Naive B cell (primary cell): ENCODE results near the gene ACOT12. TPM values are rescaled to one million over a fixed set of nuclear protein-coding genes. Genes with fewer than 3 reads are reported as not detected.

Experiments
- ATAC-seq, 2 donors: fragments of 150-1000 bp; cut with Tn5 transposase; 2 replicates each; pipeline ENCODE4 v1.10.0; 2021; ENCODE audit warnings: low read depth in 2 of 2, mild to moderate bottlenecking in 2 of 2, moderate library complexity in 2 of 2
- DNase-seq: peaks from one replicate; pipeline ENCODE4 v3.0.0; 2022
- H3K27ac Mint-ChIP-seq, 6 donors: one replicate each; pipeline ENCODE4 v1.8.0; 2020 to 2022; ENCODE audit warnings: mild to moderate bottlenecking in 6 of 6, mixed read lengths in 6 of 6, moderate library complexity in 5 of 6, inconsistent platforms in 2 of 6
- H3K27me3 Mint-ChIP-seq, 3 donors: one replicate each; pipeline ENCODE4 v1.8.0; 2021 to 2022; ENCODE audit warnings: mixed read lengths in 3 of 3, mild to moderate bottlenecking in 1 of 3
- H3K36me3 Mint-ChIP-seq, 2 donors: one replicate each; pipeline ENCODE4 v1.8.0; 2020 to 2022; ENCODE audit warnings: mixed read lengths in 2 of 2, inconsistent platforms in 1 of 2, mild to moderate bottlenecking in 1 of 2
- H3K4me1 Mint-ChIP-seq, 3 donors: one replicate each; pipeline ENCODE4 v1.8.0; 2020 to 2022; ENCODE audit warnings: mixed read lengths in 3 of 3, inconsistent platforms in 1 of 3, mild to moderate bottlenecking in 1 of 3, moderate library complexity in 1 of 3
- H3K4me3 Mint-ChIP-seq, 8 donors: one replicate each; pipeline ENCODE4 v1.8.0; 2020 to 2022; ENCODE audit warnings: mild to moderate bottlenecking in 8 of 8, mixed read lengths in 8 of 8, moderate library complexity in 8 of 8, inconsistent platforms in 2 of 8
- H3K9me3 Mint-ChIP-seq, 7 donors: one replicate each; pipeline ENCODE4 v1.8.0; 2020 to 2022; ENCODE audit warnings: mixed read lengths in 7 of 7, mild to moderate bottlenecking in 5 of 7, inconsistent platforms in 2 of 7, moderate library complexity in 1 of 7
- polyA plus RNA-seq, 6 donors: library from polyadenylated mRNA; unstranded; fragments of 300-500 nt; fragmentation: Illumina TruSeq; gene quantifications; one replicate each; pipeline ENCODE4 v1.2.3, GENCODE V29; 2021; ENCODE audit warnings: low read depth in 6 of 6

The ACOT12 gene
- polyA plus RNA-seq, 6 donors from 2014 or later: not detected

DNA sequence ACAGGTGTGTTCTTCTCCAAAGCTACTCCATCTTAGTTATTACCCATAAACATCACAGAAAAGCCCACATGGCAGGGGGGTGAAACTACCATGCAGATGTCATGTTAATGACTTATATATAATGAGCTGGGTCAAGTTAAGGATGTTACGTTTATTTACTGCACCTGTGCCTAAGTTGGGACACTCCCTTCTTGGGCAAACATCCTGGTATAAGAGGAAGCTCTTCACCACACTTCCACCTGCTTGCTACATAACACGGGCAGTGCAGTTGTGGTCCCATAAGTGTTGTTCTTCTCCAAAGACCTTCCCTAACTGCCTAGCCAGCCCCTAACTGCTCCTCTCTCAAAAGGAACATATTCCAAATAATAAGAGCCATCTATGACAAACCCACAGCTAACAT is 101.8 kb downstream of the ACOT12 start:
- peaks cover 38 to 41% of the 10 kb centered on the region in 2 donors for H3K36me3 Mint-ChIP-seq
- DNase-seq: no peak
- ATAC-seq: peak; percentile 71
- H3K27ac Mint-ChIP-seq: peak overlapping the region in 3 of 6 donors; percentile 72 to 85 (median 81)
- H3K4me1 Mint-ChIP-seq: peaks cover 19 to 35% (median 29%) of the 10 kb centered on the region in 3 donors
- no peaks in the 10 kb centered on the region for H3K27me3 Mint-ChIP-seq
- H3K9me3 Mint-ChIP-seq: peaks cover 13 to 43% (median 32%) of the 10 kb centered on the region in 7 donors
- peak overlapping the region in 3 of 8 donors; percentile 29 to 39 (median 32) for H3K4me3 Mint-ChIP-seq

- Mint-ChIP-seq H3K27ac (peak overlapping the region in 1 of 6 donors; percentile 15), H3K36me3 (peaks cover 41 to 44% of the 10 kb centered on the region in 2 donors), H3K4me3 (peak overlapping the region in 1 of 8 donors; percentile 67), H3K27me3 (no peaks in the 10 kb centered on the region), H3K9me3 (peaks cover 13 to 43% (median 32%) of the 10 kb centered on the region in 7 donors), H3K4me1 (peaks cover 22 to 41% (median 33%) of the 10 kb centered on the region in 3 donors)
- no peak for DNase-seq
- no peak for ATAC-seq
These were observed 103.8 kb downstream of the ACOT12 start for GRCh38 chr5:81290146-81290545.

GRCh38 chr5:81288021-81288433 is 105.9 kb downstream of the ACOT12 start:
- ATAC-seq (no peak), DNase-seq (no peak)
- H3K4me1 Mint-ChIP-seq: peaks cover 20 to 33% (median 31%) of the 10 kb centered on the region in 3 donors
- peaks cover 10 to 39% (median 21%) of the 10 kb centered on the region in 7 donors for H3K9me3 Mint-ChIP-seq
- H3K27ac Mint-ChIP-seq: no peak overlapping the region
- H3K27me3 Mint-ChIP-seq: no peaks in the 10 kb centered on the region
- H3K4me3 Mint-ChIP-seq: no peak overlapping the region
- H3K36me3 Mint-ChIP-seq: peaks cover 29 to 35% of the 10 kb centered on the region in 2 donors

DNA sequence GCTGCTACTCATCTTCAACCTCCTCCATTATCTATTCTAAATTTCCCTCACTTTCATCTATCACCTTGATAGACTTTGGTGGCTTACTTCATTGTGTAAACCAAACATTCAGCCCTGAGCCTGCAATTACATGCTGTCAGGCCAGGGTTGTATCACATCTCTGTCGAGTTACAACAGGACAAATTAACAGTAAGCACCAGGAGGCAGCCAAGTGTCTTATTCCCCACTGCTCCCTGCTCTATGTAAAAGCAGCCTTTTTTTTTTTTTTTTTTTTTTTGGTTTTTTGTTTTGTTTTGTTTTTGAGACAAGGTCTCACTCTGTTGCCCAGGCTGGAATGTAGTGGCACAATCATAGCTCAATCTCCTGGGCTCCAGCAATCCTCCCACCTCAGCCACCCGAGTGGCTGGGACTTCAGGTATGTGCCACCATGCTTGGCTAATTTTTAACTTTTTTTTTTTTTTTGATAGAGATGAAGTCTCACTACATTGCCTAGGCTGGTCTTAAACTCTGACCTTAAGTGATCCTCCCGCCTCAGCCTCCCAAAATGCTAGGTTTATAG is 107.8 kb downstream of the ACOT12 start:
- no peak overlapping the region for H3K4me3 Mint-ChIP-seq
- H3K36me3 Mint-ChIP-seq: peaks cover 11 to 24% of the 10 kb centered on the region in 2 donors
- H3K27me3 Mint-ChIP-seq: no peaks in the 10 kb centered on the region
- H3K9me3 Mint-ChIP-seq: peaks cover 0 to 22% (median 8%) of the 10 kb centered on the region in 7 donors
- no peak for DNase-seq
- no peak for ATAC-seq
- peak overlapping the region in 2 of 6 donors; percentile 7 to 85 for H3K27ac Mint-ChIP-seq
- H3K4me1 Mint-ChIP-seq: peaks cover 11 to 21% (median 15%) of the 10 kb centered on the region in 3 donors

DNA sequence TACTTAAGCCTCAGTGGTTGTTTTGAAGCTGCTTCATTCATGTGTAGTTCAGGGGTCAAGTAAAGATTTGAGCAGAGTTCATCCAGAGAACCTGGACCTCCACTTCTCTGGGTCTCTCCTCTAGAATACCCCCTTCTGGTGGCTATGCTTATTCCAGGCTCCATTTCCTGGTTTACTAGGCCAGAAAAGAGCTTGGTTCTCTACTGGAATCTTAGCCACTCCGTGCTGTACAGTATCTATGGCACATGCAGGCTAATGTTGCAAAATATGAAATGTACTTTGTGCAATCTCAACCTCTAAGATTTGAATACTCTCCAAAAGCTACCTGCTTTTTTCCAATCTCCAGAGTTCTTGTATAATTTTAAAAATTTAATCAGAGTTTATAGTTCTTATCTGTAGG is 110.0 kb downstream of the ACOT12 start:
- H3K27ac Mint-ChIP-seq: no peak overlapping the region
- H3K4me1 Mint-ChIP-seq: peaks cover 7 to 17% (median 8%) of the 10 kb centered on the region in 3 donors
- H3K4me3 Mint-ChIP-seq: peak overlapping the region in 1 of 8 donors; percentile 6
- DNase-seq (no peak), ATAC-seq (no peak)
- H3K36me3 Mint-ChIP-seq: peaks cover 7 to 15% of the 10 kb centered on the region in 2 donors
- peaks cover 0 to 7% (median 0%) of the 10 kb centered on the region in 7 donors for H3K9me3 Mint-ChIP-seq
- H3K27me3 Mint-ChIP-seq: no peaks in the 10 kb centered on the region

Other genes with a start within 250 kb of the ACOT12 start
- gene CKMT2, start 160.8 kb downstream of the ACOT12 start, polyA plus RNA-seq: not detected
- gene ZCCHC9, start 92.5 kb downstream of the ACOT12 start, polyA plus RNA-seq: 10 to 100 TPM; 12.1 to 34.3 (median 17.5) TPM